Measurements from ENCODE around the gene DDT.
"Not testable (repeated sequence)": the region's sequence is repeated elsewhere in the genome, so short reads cannot be mapped to it uniquely, and the experiment has no call there.

DDT gene

GRCh38 chr22:23974345-23974744 is at the start of gene DDT:
Gene DDT, minus strand, starts transcription at chr22:23974441. Its CDS starts 27 bp downstream, at chr22:23974414.
- H3K4me3 ChIP-seq (ENCODE audit: low read depth, low read length); DNase-seq (ENCODE audit: low read depth): not testable (repeated sequence)

GRCh38 chr22:24023204-24023789 is 49.1 kb upstream of the DDT start:
- no peak overlapping the region for H3K4me3 ChIP-seq (ENCODE audit: low read depth, low read length)
- TF ChIP-seq, protein P1, sequence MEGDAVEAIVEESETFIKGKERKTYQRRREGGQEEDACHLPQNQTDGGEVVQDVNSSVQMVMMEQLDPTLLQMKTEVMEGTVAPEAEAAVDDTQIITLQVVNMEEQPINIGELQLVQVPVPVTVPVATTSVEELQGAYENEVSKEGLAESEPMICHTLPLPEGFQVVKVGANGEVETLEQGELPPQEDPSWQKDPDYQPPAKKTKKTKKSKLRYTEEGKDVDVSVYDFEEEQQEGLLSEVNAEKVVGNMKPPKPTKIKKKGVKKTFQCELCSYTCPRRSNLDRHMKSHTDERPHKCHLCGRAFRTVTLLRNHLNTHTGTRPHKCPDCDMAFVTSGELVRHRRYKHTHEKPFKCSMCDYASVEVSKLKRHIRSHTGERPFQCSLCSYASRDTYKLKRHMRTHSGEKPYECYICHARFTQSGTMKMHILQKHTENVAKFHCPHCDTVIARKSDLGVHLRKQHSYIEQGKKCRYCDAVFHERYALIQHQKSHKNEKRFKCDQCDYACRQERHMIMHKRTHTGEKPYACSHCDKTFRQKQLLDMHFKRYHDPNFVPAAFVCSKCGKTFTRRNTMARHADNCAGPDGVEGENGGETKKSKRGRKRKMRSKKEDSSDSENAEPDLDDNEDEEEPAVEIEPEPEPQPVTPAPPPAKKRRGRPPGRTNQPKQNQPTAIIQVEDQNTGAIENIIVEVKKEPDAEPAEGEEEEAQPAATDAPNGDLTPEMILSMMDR (conservative IDR thresholded peaks at IDR 0.05; ENCODE audit: low read depth, low read length) = no peak
- DNase-seq (ENCODE audit: low read depth) = no peak

GRCh38 chr22:24021304-24021703 is 47.1 kb upstream of the DDT start:
- DNase-seq (ENCODE audit: low read depth) = no peak
- no peak overlapping the region for H3K4me3 ChIP-seq (ENCODE audit: low read depth, low read length)
- TF ChIP-seq, protein P1 (conservative IDR thresholded peaks at IDR 0.05; ENCODE audit: low read depth, low read length) = no peak

DNA sequence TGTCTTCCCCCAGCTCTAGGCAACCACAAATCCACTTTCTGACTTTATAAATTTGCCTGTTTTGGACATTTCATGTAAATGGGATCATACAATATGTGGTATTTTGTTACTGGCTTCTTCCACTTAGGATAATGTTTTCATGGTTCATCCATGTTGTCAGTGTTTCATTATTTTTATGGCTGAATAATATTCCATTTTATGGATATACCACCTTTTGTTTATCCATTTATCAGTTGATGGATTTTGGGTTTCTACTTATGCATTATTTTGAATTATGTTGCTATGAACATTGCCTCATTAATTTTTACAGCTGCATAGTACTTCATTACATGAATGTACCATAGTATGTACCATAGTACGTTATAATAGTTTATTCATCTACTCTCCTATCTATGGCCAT is 41.9 kb upstream of the DDT start:
- no peak overlapping the region for H3K4me3 ChIP-seq (ENCODE audit: low read depth, low read length)
- no peak for DNase-seq (ENCODE audit: low read depth)
- TF ChIP-seq, protein P1 (conservative IDR thresholded peaks at IDR 0.05; ENCODE audit: low read depth, low read length) = no peak

DNA sequence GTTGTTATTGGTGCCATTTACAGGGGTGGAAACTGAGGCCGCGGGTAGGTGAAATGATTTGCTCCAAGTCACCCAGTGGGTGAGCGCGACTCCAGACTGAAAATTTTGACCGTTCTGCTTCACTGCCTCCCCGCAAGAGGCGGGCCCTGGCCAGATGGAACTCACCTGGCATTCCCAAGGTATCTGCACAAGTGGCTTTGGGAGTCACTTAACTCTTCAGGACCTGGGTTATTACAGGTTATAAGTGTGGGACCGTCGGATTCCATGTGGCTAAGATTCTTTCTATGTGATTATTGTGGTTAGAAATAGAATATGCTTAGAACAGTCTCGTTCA is 37.5 kb upstream of the DDT start:
- H3K4me3 ChIP-seq (ENCODE audit: low read depth, low read length) = peak overlapping the region; percentile 89
- TF ChIP-seq, protein P1 (conservative IDR thresholded peaks at IDR 0.05; ENCODE audit: low read depth, low read length) = no peak
- DNase-seq (ENCODE audit: low read depth) = peak; percentile 13

DNA sequence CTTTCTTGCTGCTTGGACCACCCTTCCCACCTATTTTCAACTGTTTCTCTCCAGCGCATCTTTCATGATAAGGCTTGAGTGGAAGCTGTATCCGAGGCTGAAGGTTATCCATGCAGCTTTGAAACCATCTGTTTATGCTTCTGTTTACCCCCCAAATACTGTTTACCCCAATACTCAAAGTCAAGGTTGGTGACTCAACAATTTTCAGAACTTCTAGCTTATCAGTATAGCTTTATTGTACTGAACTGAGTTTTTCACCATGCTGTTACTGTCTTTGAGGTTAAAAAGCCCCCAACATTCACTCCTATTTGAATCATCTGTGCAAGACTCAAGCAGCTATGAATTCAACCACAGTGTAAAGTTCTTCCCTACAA is 35.8 kb upstream of the DDT start:
- no peak for DNase-seq (ENCODE audit: low read depth)
- H3K4me3 ChIP-seq (ENCODE audit: low read depth, low read length) = no peak overlapping the region
- TF ChIP-seq, protein P1 (conservative IDR thresholded peaks at IDR 0.05; ENCODE audit: low read depth, low read length) = no peak

GRCh38 chr22:24009227-24010017 is 35.2 kb upstream of the DDT start:
- no peak overlapping the region for H3K4me3 ChIP-seq (ENCODE audit: low read depth, low read length)
- no peak for DNase-seq (ENCODE audit: low read depth)
- TF ChIP-seq, protein P1 (conservative IDR thresholded peaks at IDR 0.05; ENCODE audit: low read depth, low read length) = no peak
